Stimulated activated naive CD4-positive, alpha-beta T cell treated with Interleukin-2 at 50 U/mL for 16 hours (primary cell): ENCODE measurements around the gene IL26.

Experiments
- DNase-seq: peaks from one replicate; lab custom pipeline; 2025; lab: John Stamatoyannopoulos, UW

Gene IL26

DNA sequence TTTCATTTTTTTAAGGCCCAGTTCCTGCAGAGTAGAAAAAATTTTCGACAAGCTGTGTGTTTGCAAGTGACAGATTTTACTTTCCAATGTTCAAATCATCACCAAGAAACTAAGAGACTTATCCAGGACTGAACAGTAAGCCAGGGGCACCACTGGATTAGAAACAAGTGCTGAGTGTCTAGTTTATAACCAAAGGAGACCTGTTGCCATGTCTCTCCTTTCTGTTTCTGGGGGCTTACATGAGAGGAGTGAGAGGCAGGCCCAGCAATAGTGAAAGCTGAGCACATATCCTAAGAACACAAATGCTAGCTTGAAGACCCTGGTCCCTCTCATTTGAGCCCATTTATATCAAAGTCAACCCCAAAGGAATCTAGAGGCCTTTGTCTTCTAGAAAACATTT, 69.0 kb downstream of the IL26 start:
- DNase-seq, result no peak

DNA sequence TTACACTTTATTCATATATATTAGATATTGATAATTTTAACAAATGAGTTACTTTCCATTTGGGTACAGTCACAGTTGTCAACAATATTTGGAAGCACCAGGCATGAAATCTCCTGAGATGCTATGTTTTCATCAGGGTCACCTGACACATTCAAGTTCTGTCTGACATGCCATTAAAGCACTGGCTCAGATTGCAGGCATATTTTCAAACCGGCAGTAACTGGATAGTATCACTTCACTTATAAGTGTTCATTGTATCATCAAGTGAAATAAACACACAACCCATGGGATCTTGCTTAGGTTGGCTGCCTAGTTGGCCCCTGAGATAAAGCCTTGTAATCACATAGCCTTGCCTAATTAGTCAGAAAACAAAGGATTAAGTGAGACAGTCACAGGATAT, 70.8 kb downstream of the IL26 start:
- DNase-seq, result no peak
